Fibroblast of peridontal ligament (primary cell): ENCODE results near the gene SNX10.
"Not testable (repeated sequence)": the region's sequence is repeated elsewhere in the genome, so short reads cannot be mapped to it uniquely, and the experiment has no call there.

ENCODE experiments used
- DNase-seq: peaks from one replicate; pipeline ENCODE4 v3.0.0-alpha.2; 2010; ENCODE audit errors: extremely low read depth

SNX10 gene, protein sequence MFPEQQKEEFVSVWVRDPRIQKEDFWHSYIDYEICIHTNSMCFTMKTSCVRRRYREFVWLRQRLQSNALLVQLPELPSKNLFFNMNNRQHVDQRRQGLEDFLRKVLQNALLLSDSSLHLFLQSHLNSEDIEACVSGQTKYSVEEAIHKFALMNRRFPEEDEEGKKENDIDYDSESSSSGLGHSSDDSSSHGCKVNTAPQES

DNA sequence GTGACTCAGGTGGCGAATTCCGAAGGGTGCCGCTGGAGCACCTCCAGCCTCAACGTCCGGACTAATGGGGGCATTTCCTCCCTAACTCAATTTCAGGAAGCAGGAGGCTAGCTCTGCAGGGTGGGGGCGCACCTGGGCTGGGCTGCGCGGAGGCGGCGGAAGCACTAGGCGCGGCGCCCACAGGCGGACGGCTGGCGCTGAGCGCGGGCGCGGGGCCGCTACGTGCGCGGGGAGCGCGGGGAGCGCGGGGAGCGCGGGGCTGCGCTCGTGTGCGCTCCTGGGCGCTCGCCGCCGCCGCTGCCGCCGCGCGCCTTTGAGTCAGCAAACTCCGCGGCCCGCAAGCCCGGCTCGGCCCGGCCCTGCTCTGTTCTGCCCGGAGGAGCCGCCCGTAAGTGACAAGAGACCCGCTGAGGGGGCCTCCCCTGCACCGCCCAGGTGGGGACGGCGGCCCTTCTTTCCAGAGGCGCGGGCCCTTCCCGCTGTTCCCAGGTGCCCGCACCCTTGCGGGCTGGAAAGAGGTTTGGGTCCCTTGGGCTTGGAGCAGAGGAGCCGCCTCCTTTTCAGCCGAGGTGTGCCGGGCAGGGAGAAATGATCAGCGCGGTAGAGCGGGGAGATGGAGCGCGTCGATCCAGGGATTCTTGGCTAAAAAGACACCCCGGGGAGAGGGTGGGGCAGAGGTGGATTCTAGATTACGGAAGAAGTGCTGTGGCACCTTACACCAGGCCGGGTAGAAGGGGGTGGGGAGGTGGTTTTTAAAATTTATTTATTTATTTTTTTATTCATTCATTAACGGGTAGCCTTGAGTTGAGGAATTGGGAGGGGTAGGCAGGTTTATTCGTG lies at the start of gene SNX10:
TSS of gene SNX10 (plus strand) at position 164 of the 840 bp plus-strand sequence. CDS start 54,581 bp downstream, outside the sequence.
- DNase-seq, result no peak

DNA sequence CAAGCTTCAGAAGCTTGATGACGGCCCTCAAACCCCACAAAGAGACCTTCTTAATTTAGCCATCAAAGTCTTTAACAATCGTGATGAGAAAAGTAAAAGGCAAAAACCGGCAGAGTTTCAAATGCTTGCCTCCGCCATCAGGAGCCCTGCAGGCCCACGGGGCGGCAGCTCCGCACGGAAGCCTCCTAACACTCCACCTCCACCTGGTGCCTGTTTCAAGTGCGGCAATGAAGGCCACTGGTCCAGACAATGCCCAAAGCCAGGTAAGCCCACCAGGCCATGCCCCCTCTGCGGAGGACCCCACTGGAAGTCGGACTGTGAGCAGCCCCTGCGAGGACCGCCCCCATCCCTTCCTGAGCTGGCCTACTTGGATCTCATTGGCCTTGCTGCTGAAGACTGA lies 46.5 kb upstream of the SNX10 start:
- DNase-seq, result no peak

DNA sequence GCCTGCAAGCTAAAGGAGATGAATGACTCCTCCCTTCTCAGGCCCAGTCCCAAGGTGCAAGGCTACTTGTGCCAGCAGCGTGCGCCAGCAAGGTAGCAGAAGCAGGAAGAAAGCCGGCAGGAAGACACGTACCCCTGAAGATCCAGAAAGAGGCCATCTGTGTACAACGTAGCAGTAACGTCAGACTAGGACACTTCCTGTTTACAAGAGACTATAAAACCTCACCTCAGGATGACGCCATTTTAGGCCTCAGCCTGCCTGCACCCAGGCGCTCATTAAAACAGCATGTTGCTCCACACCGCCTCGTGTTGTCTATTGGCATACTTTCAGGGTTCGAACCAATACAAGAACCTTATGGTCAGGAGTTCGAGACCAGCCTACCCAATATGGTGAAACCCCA lies 41.4 kb upstream of the SNX10 start:
- DNase-seq, result no peak

DNA sequence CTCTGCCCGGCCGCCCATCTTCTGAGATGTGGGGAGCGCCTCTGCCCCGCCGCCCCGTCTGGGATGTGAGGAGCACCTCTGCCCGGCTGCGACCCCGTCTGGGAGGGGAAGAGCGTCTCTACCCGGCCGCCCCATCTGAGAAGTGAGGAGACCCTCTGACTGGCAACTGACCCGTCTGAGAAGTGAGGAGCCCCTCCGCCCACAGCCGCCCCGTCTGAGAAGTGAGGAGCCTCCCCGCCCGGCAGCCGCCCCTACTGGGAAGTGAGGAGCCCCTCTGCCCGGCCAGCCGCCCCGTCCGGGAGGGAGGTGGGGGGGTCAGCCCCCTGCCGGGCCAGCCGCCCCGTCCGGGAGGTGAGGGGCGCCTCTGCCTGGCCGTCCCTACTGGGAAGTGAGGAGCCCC lies 29.8 kb upstream of the SNX10 start:
- DNase-seq, result not testable (repeated sequence)

DNA sequence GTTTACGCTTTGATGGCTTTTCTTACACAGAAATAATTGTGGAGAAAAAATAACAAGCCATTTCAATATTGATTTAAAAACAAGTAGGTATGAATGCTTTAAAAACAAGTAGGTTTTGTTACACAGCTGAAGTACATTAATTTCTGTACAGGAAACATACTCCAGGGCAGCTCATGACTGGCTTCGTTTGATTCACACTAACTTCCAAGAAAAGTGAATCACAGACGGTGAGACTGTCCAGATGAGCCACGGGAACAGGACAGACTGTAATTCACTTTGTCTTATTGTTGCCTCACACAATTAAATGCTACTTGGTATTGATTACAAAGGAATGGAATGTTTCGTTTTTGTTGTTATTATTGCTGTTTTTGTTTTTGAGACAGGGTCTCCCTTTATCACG lies 26.6 kb upstream of the SNX10 start:
- DNase-seq, result no peak

DNA sequence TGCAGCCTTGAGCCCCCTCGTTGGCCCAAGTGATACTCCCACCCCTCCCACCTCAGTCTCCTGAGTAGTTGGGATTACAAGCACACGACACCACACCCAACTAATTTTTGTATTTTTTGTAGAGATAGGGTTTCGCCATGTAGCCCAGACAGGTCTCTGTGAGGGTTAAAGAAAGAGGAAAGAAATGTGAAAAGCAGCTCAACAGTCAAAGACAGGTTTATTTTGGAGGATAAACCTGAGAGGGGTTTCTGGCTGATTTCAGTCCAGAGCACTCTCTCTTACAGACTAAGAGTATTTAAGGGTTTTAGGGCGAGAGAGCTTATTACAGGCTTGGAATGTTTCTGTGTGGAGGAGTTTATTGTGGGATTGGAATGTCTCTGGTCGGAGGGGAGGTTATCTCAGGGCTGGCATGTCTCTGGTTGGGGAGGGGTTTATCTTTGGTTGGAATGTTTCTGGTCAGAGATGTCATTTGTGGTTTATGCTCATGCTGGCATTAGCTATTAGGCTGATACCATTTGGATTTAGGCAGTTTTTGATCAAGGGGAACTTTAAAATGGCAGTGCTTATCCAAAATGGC lies 26.1 kb upstream of the SNX10 start:
- no peak for DNase-seq

DNA sequence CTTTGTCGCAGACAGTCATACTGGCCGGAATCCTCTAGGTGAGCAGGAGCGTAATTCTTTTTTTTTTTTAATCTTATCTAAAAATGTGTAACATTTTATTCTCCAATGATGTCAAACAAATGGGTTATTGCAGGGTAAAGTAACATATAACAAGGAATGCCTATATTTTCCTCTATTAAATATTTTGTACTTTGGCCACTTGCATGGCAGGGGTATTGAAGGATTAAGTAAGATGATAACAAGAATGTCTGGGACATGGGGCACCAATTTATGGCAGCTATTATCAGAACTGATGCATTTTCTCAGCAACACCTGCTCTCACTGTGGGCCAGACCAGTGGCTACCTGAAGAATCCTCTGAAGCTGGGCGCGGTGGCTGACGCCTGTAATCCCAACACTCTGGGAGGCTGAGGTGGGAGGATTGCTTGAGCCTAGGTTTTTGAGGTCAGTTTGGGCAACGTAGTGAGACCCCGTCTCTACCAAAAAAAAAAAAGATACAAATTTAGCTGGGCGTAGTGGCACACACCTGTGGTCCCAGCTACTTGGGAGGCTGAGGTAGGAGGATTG lies 24.0 kb upstream of the SNX10 start:
- no peak for DNase-seq

DNA sequence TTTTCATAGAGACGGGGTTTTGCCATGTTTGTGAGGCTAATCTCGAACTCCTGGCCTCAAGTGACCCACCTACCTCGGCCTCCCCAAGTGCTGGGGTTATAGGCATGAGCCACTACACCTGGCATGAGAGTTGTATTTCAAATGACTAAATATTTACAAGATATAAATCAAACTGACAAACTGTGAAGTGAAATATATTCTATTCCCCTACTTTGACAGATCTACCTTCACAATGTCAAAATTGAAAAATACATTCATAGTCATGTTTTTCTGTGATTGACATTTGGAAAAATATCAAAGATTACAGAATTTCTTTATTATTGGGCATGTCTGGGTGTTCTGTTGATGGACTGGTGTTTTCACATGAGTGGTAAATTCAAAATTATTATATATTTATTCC lies 16.4 kb upstream of the SNX10 start:
- DNase-seq, result no peak

DNA sequence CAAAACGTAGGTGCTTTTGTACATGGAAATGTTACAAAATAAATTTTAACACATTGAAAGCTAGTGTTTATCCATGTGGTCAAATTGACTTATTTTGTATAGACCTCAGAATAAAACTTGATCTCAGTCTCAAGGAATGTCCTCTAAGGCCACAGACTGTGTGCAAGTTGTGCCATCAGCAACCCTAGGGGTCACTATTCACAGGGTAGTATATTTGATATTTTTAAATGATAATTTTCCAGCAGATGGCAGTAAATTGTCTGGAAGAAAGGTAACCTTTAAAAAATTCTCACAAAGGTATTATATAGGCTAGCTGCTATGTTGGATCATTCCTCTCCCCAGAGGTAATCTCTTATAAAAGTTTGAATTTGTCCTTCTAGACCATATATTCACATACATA lies 12.9 kb upstream of the SNX10 start:
- DNase-seq, result no peak

DNA sequence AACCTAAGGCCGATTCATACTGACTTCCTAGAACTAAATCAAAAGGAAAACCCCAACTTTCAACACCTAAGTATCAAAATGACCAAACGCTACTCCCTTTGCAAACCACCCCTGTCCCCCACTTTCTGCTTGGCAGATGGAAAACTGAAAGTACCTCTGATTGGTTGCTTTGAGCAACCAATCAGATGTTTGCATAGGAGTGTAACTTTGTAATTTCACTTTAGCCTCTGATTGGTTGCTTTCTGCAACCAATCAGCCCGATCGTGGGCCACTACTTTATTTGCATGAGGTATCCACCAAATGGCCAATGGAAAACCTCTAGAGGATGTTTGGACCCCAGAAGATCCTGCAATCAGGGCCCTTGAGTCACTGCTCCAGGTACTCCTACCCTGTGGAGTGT lies 12.3 kb upstream of the SNX10 start:
- no peak for DNase-seq

DNA sequence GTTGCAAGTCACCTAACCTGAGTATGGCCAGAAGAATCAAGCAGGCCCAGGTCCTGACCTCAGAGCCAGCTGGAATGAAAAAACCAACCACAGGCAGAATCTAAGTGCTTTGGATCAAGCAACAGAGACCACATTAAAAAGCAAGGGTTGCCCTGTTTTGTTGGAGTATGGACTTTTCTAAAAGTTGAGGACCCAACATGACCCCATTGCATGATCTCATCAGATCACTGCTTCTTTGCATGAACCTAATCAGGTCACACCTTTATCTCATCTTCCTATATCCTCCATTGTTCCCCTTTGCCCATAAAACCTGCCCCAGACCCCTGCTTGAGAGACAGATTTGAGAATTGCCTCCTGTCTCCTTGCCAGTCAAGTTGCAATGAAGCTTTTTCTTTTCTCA lies 11.6 kb upstream of the SNX10 start:
- DNase-seq, result no peak

DNA sequence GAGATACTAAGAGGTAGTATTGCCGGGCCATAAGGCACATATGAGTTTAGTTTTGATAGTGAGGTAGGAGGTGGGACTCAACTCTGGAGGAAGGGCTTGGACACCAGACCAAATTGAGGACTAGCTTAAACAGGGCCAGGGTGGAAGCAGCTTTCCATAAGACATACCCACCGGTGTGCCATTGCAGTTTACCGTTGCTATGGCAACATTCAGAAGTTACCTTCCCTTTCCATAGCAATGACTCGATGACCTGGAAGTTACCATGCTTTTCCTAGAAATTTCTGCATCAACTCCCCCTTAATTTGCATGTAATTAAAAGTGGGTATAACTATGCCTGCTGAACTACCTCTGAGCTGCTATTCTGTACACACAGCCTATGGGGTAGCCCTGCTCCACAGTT lies 10.9 kb upstream of the SNX10 start:
- DNase-seq, result no peak

DNA sequence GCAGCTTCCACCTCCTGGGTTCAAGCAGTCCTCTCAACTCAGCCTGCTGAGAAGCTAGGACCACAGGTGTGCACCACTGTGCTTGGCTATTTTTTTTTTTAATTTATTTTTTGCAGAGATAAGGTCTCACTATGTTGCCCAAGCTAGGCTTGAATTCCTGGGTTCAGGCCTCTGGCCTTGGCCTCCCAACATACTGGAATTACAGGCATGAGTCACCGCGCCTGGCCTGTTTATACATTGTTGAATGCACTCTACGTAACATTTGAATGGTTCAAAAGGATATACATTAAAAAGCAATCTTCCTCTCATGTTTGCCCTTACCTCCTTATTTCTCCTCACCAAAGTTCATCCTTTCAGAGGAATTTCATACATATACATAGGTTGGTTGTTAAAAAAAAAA lies 7.2 kb upstream of the SNX10 start:
- DNase-seq, result no peak

DNA sequence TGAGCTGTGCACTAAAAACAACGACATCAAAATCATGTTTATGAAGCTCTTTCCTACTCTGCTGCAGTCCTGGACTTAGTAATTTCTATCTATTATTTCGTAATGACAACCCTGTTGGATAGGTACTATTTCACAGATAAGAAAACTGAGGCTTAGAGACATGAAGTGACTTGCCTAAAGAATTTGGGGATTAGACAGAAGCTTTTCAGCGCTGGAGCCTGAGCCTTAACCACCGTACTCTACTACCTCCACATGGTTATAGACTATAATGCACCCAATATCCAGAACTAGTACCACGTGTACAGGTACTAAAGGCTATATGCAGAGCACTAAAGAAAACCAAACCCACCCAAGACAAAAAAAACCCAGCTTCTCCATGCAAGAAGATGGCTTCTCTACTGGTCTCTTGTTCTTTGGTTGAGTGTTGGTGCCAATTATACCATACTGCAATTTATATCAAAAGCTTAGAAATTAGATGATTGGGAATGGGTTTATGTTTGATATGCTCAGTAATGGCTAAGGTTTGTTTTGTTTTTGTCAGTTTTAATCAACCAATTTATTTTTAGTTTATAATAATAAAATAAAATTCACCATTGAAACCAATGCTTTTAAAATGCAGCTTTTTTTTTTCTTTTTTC lies 6.5 kb upstream of the SNX10 start:
- no peak for DNase-seq

DNA sequence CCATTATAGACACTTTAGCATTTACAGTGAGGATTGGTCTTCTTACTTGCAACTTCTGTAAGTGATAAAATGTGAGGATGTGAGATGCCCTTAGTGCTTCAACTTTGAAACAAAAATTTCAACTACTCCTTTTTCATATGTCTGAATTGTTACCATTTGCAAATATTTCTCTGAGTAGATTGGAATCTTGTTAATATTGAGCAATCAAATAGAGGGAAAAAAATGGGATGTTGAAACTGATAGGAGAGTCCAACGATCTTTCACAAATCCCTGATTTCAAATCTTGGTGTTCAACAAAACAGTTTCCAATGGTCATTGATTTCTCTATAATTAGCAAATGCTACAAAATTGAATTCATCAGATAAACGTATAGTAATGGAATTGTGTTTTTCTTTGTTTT lies 5.5 kb upstream of the SNX10 start:
- DNase-seq, result no peak

DNA sequence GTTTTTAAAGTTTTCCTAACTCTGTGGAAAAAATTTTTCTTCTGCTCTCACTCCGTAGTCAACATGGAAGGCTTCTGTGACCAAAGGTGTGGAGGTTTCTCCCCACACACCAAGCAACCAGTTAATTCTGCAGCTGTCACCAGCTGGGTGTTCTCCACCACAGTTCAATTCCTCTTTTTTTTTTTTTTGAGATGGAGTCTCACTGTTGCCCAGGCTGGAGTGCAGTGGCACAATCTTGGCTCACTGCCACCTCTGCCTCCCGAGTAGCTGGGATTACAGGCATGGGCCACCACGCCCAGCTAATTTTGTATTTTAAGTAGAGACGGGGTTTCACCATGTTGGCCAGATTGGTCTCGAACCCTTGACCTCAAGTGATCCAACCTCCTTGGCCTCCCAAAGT lies 3.5 kb upstream of the SNX10 start:
- not testable (repeated sequence) for DNase-seq

DNA sequence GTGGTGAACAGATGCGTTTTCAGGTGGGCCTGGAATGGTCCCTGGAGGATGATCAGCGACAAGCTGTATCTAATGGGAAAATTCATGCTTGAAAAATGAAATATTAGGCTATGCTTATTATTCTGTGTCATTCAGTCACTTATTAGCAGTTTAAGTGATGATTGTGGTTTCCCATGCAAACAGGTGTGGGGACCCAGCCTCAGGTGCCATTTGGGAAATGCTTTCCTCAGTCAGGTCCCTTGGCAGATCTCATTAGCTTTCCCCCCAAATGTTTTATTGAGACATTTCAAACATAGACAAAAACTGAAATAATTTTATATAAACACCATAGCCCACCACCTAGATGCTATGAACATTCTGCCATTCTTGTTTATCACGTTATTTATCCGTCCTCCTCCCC lies 411 bp upstream of the SNX10 start:
- no peak for DNase-seq

DNA sequence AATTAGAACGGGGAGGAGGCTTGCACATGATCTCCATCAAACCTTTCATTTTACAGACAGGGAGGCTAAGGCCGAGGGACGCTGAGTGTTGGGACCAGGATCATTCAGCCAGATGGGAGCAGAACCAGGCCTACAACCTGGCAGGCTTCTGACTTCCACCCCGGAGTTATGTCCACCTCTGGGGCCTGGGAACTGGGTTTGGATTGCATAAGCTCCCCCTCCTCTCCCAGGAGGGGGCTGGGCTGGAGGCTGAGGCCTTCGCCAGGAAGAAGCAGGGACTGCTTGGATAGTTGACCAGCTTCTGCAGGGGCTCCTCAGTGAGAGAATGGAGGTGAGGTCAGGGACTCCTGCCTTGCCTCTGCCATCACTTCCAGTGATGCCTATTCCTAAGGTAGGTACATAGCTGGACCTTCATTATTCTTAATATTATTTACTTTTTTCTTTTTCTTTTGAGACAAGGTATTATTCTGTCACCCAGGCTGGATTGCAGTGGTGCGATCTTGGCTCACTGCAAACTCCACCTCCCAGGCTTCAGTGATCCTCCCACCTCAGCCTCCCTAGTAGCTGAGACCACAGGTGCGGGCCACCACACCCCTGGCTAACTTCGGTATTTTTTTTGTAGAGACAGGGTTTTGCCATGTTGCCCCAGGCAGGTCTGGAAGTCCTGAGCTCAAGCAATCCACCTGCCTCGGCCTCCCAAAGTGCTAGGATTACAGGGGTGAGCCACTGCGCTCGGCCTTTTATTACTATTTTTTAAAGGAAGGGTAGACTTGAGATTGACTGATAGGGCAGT lies 1.3 kb downstream of the SNX10 start:
- no peak for DNase-seq

DNA sequence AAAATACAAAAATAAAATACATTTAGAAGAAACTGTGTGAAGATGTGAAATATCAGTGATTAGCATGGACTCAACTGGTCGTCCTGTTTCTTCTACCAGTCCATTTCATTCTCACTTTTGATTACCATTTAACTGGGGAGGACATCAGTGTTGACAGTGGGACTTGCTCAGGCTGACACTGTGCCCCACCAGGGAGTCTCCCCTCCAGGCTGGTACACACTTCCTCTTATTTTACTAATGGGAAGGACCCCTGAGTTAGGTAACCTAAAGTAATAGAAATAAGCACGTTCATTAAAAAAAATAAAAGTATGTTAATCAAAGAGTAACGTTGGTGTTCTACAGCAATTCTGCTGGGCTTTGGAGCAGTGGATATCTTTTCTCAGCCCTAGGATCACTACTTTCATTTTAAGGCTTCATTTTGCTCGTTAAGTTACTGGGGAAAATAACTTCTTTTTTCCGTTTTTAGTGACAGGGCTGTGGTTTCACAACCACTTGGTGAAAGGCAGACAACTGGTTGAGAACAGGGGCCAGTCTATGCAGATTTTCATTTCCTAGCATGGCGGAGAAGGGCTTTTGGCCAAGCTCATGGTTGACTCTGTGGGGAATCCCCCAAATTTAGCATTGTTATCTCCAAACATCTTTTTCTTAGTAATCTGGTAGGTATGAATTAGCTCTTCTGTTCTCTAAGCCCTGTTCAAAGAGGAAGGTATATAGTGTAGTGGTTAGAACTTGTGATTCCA lies 2.1 kb downstream of the SNX10 start:
- DNase-seq, result no peak

DNA sequence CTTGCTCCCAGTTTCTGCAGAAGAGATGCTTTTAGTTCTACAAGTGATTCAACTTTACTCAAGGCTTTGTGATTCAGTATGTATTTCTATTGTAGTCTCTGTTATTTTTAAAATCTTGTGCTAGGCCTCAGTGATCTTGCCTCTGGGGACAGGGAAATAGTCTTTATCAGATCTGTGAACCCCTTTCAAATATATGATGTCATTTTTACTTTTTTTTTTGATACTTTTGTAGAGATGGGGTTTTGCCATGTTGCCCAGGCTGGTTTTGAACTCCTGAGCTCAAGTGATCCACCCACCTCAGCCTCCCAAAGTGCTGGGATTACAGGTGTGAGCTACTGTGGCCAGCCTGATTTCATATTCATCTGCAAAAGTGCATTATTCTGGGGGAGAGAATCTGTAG lies 3.4 kb downstream of the SNX10 start:
- no peak for DNase-seq

DNA sequence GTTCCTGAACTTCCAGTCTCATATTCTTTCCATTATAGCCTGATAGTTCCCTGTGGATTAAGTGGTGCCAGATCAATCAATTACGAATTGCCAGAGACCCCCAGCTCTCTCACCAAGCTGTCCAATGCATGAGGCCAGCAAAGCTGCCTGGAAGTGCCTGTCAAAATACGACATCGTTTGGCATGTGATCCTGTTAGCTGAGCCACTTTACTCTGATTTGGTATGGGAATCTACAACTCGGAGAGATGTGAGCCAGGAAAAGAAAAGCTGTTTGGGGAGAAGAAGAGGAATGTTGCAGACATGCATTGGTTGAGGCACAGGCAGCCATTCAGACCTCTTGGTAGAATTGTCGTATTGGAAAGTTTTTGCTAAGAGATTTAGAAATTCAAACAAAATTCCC lies 3.9 kb downstream of the SNX10 start:
- DNase-seq, result no peak
